HepG2 (cell line): ENCODE results near the gene ZFX. TPM values are rescaled to one million over a fixed set of nuclear protein-coding genes. Genes with fewer than 3 reads are reported as not detected.
A peak's percentile ranks its signal among the peaks of the same experiment; 100 is the strongest.

Experiments used
- ATAC-seq: fragments of 200-7000 bp; cut with Tn5 transposase; 3 replicates; pipeline ENCODE4 v1.9.1; 2020; ENCODE audit warnings: mild to moderate bottlenecking, moderate library complexity
- BruUV-seq: library from RNA; stranded (reverse); fragments of 400-500 nt; replicated peaks from 2 replicates; lab custom pipeline; 2021; lab: Mats Ljungman, UMichigan
- CTCF ChIA-PET: fragments of 300-600 bp; formaldehyde crosslinking; extraction: SDS; loops from one replicate; lab custom pipeline; 2021; ENCODE audit warnings: low total read pairs, inconsistent platforms, low intra/inter-chr PET ratio; lab: Yijun Ruan, JAX
- POLR2A ChIA-PET: fragments of 350-600 bp; sonication (Branson Sonifier 250); formaldehyde crosslinking; loops from one replicate; lab custom pipeline; 2020; ENCODE audit warnings: antibody characterized with exemption, inconsistent platforms; lab: Yijun Ruan, JAX
- DNase-seq: peaks from one replicate; pipeline ENCODE4 v3.0.0-alpha.2; 2015; ENCODE audit warnings: low spot score
- FAIRE-seq: peaks from 3 replicates; lab custom pipeline; 2011; peaks lifted over from hg19 to GRCh38; lab: Jason Lieb, UNC
- H2AFZ ChIP-seq: one replicate; pipeline ENCODE4 v1.6.1; 2011; ENCODE audit warnings: low read length, inconsistent platforms
- H3K27ac ChIP-seq: fragments of 300-600 bp; 3 replicates; pipeline ENCODE4 v1.8.0; 2011; ENCODE audit warnings: mixed run types, mild to moderate bottlenecking, mixed read lengths, low read length, inconsistent platforms; ENCODE audit not compliant: insufficient read depth; ENCODE audit errors: extremely low read length
- H3K27me3 ChIP-seq, 2 experiments: fragments of 200-600 bp in 1 of 2; 2 replicates in 1 of 2; 3 replicates in 1 of 2; pipeline versions ENCODE4 v1.6.0 to v1.8.0; 2011; ENCODE audit warnings: low read length in 2 of 2, mild to moderate bottlenecking in 2 of 2, moderate library complexity in 2 of 2, inconsistent platforms in 1 of 2; ENCODE audit not compliant: insufficient read depth in 2 of 2, control insufficient read depth in 1 of 2
- H3K36me3 ChIP-seq, 2 experiments: fragments of 200-600 bp in 1 of 2; replicated peaks in 1 of 2; 2 replicates in 1 of 2; 3 replicates in 1 of 2; pipeline versions ENCODE4 v1.5.1 to v1.8.0; 2011; ENCODE audit warnings: low read length in 2 of 2, inconsistent platforms in 1 of 2; ENCODE audit not compliant: insufficient read depth in 2 of 2, control insufficient read depth in 1 of 2
- H3K4me1 ChIP-seq: 2 replicates; pipeline ENCODE4 v1.5.1; 2012; ENCODE audit warnings: low read length, inconsistent platforms; ENCODE audit not compliant: insufficient read depth
- H3K4me2 ChIP-seq: 2 replicates; pipeline ENCODE4 v1.6.0; 2011; ENCODE audit warnings: low read depth, low read length, inconsistent platforms
- H3K4me3 ChIP-seq, 3 experiments: fragments of 200-600 bp in 1 of 3; sonication (generic), shearing (Covaris generic) in 1 of 3; replicated peaks in 1 of 3; 2 replicates each; pipeline ENCODE4 v1.5.1; 2011 to 2016; ENCODE audit warnings: low read length in 3 of 3, inconsistent platforms in 2 of 3, low read depth in 2 of 3, mild to moderate bottlenecking in 2 of 3, control low read depth in 1 of 3, mixed read lengths in 1 of 3; ENCODE audit not compliant: insufficient read depth in 1 of 3
- H3K79me2 ChIP-seq: one replicate; pipeline ENCODE4 v1.6.1; 2011; ENCODE audit warnings: low read length, inconsistent platforms; ENCODE audit not compliant: insufficient read depth
- H3K9ac ChIP-seq: 2 replicates; pipeline ENCODE4 v1.6.0; 2011; ENCODE audit warnings: mild to moderate bottlenecking, low read depth, low read length, inconsistent platforms; ENCODE audit not compliant: insufficient read depth
- H3K9me3 ChIP-seq: 2 replicates; pipeline ENCODE4 v1.5.1; 2012; ENCODE audit warnings: mild to moderate bottlenecking, low read length
- H4K20me1 ChIP-seq: 2 replicates; pipeline ENCODE4 v1.6.0; 2011; ENCODE audit warnings: inconsistent platforms, mild to moderate bottlenecking, low read length, moderate library complexity; ENCODE audit not compliant: insufficient read depth
- CBFB ChIP-seq: sonication (generic); formaldehyde crosslinking; IDR thresholded peaks from 2 replicates; pipeline ENCODE4 v1.4.0; 2020; ENCODE audit warnings: missing genetic modification reagents
- GFI1 ChIP-seq: sonication (generic); formaldehyde crosslinking; IDR thresholded peaks from 2 replicates; pipeline ENCODE4 v1.5.0; 2020; ENCODE audit warnings: missing genetic modification reagents, mild to moderate bottlenecking, borderline replicate concordance
- ONECUT2 ChIP-seq: sonication (generic); formaldehyde crosslinking; IDR thresholded peaks from 2 replicates; pipeline ENCODE4 v1.4.0; 2020; ENCODE audit warnings: missing genetic modification reagents
- RXRA ChIP-seq: sonication (generic); formaldehyde crosslinking; IDR thresholded peaks from 2 replicates; pipeline ENCODE4 v1.5.1; 2020; ENCODE audit warnings: missing genetic modification reagents
- ZNF574 ChIP-seq: sonication (generic); formaldehyde crosslinking; IDR thresholded peaks from 2 replicates; pipeline ENCODE4 v1.4.0; 2020; ENCODE audit warnings: missing genetic modification reagents
- ZSCAN21 ChIP-seq: sonication (generic); formaldehyde crosslinking; IDR thresholded peaks from 2 replicates; pipeline ENCODE4 v1.8.0; 2022; ENCODE audit warnings: mild to moderate bottlenecking, missing genetic modification reagents, moderate library complexity, borderline replicate concordance
- ZSCAN5A ChIP-seq: sonication (generic); formaldehyde crosslinking; IDR thresholded peaks from 2 replicates; pipeline ENCODE4 v1.8.0; 2022; ENCODE audit warnings: mild to moderate bottlenecking, missing genetic modification reagents, borderline replicate concordance
- WGBS: methylation state at CpG from one replicate; pipeline ENCODE4 v1.1.6; 2017; ENCODE audit warnings: low lambda C conversion rate; 5-methylcytosine and 5-hydroxymethylcytosine counted together
- in situ Hi-C: cut with HindIII; loops from 2 replicates; pipeline ENCODE4 v1.10.0; 2017; ENCODE audit warnings: low pct_unique_long_range_greater_than_20kb; ENCODE audit not compliant: extremely low pct_ligation_motif_present
- intact Hi-C: fragments of 100-400 bp; cut with micrococcal nuclease; formaldehyde crosslinking; loops from one replicate; pipeline ENCODE4 v1.10.0; 2022; ENCODE audit not compliant: unreplicated experiment
- polyA plus RNA-seq, 8 experiments: library from polyadenylated mRNA; depleted of rRNA in 3 of 8; stranded (reverse) in 7 of 8; unstranded in 1 of 8; fragments of >200 nt; fragmentation: Illumina TruSeq in 4 of 8; extraction: Trizol in 4 of 8; gene quantifications; 2 replicates each; pipeline versions ENCODE4 v1.2.1 to v1.2.3, GENCODE V29; 2011 to 2016; ENCODE audit warnings: low read depth in 4 of 8, missing spikeins in 1 of 8, mixed read lengths in 1 of 8; ENCODE audit not compliant: insufficient read depth in 1 of 8
- total RNA-seq, 5 experiments: library from RNA; depleted of rRNA; stranded (reverse); fragments of >200 nt; fragmentation: Illumina TruSeq; extraction: Trizol; gene quantifications; 2 replicates each; pipeline ENCODE4 v1.2.3, GENCODE V29; 2016; ENCODE audit warnings: low read depth in 1 of 5
- TF ChIP-seq, protein P1 (sequence below), 2 experiments: sonication (generic) in 1 of 2; formaldehyde crosslinking in 1 of 2; IDR thresholded peaks; 2 replicates each; pipeline versions ENCODE4 v1.4.0 to v1.6.1; 2018 to 2020; ENCODE audit warnings: missing genetic modification reagents in 2 of 2, borderline replicate concordance in 1 of 2, low read depth in 1 of 2, mild to moderate bottlenecking in 1 of 2, missing biosample characterization in 1 of 2

ZFX gene
- total and polyA plus RNA-seq, 2 of the 13 experiments (the other 11 are each of a cell fraction or from before 2014, with no cell fraction given): 13.8 to 37.3 TPM

DNA sequence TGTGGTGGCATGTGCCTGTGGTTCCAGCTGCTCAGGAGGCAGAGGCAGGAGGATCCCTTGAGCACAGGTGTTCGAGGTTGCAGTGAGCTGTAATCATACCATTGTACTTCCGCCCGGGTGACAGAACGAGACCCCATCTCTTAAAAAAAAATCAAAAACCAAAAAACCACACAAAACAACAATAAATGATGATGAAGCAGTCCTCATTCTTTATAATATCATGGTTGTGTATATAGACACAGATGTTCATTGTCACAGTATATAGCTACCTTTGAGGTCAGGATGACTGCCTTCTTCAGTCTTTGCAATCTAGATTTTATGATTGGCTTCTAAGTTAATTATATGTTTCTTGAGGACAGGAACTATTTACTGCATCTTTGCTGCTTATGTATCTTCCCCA is 37.0 kb downstream of the ZFX start:
- POLR2A ChIA-PET: interaction anchor here (0.9 to 2.1 kb wide), 3 partner anchors 14 to 136 kb away, joined by 3 to 6 read pairs (median 4); partner anchors contain the start of gene ZFX
- no peaks in the 10 kb centered on the region for H3K36me3 ChIP-seq
- no peak overlapping the region for H2AFZ ChIP-seq
- H3K9me3 ChIP-seq: no peaks in the 10 kb centered on the region
- no peak for ATAC-seq
- H3K4me2 ChIP-seq: peak overlapping the region; percentile 32; the same call in 1 of the 2 replicates
- TF ChIP-seq ONECUT2 (CRISPR knock-in tag) (no peak), CBFB (CRISPR knock-in tag) (no peak), ZSCAN5A (no peak), RXRA (CRISPR knock-in tag) (no peak), ZNF574 (CRISPR knock-in tag) (no peak), GFI1 (no peak), ZSCAN21 (no peak)
- TF ChIP-seq, protein P1, sequence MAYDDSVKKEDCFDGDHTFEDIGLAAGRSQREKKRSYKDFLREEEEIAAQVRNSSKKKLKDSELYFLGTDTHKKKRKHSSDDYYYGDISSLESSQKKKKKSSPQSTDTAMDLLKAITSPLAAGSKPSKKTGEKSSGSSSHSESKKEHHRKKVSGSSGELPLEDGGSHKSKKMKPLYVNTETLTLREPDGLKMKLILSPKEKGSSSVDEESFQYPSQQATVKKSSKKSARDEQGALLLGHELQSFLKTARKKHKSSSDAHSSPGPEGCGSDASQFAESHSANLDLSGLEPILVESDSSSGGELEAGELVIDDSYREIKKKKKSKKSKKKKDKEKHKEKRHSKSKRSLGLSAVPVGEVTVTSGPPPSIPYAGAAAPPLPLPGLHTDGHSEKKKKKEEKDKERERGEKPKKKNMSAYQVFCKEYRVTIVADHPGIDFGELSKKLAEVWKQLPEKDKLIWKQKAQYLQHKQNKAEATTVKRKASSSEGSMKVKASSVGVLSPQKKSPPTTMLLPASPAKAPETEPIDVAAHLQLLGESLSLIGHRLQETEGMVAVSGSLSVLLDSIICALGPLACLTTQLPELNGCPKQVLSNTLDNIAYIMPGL (CRISPR knock-in tag; IDR thresholded peaks at IDR 0.05; ENCODE audit: borderline replicate concordance in 1 of 2, low read depth in 1 of 2): no peak
- TF ChIP-seq, all 625 proteins: peak for 0
- Histone ChIP-seq H3K4me3 (no peak overlapping the region), H3K27me3 (no peaks in the 10 kb centered on the region), H3K4me1 (peaks cover 73% of the 10 kb centered on the region), H3K79me2 (peaks cover 47% of the 10 kb centered on the region), H3K9ac (no peak overlapping the region), H3K27ac (peak overlapping the region; percentile 87), H4K20me1 (no peaks in the 10 kb centered on the region)
- 80% methylated on average over 4 of the region's 4 CpGs for WGBS
- FAIRE-seq: no peak
- CTCF ChIA-PET: no interaction called here
- in situ Hi-C loops: no loop called here
- DNase-seq: no peak
- intact Hi-C loops: loop anchor here (5.0 kb wide), 1 partner anchor 104 kb away; no protein-coding TSS in a partner anchor
- no TSS peak for BruUV-seq
